H9 (cell line): ENCODE measurements around the gene WDR33. TPM values are rescaled to one million over a fixed set of nuclear protein-coding genes. Genes with fewer than 3 reads are reported as not detected.

Source experiments
- DNase-seq: peaks from one replicate; pipeline ENCODE4 v3.0.0-alpha.2; 2017
- H2AFZ ChIP-seq: one replicate; pipeline ENCODE4 v1.6.1; 2013; ENCODE audit warnings: mild to moderate bottlenecking, low read length, control low read depth, moderate library complexity
- H2AK5ac ChIP-seq: 2 replicates; pipeline ENCODE4 v1.6.1; 2013; ENCODE audit warnings: low read length, control low read depth, mixed read lengths; ENCODE audit not compliant: insufficient read length
- H2BK120ac ChIP-seq: one replicate; pipeline ENCODE4 v1.6.1; 2013; ENCODE audit warnings: low read depth, mild to moderate bottlenecking, low read length, control low read depth, inconsistent platforms; ENCODE audit not compliant: poor library complexity, severe bottlenecking
- H2BK12ac ChIP-seq: 2 replicates; pipeline ENCODE4 v1.6.1; 2013; ENCODE audit warnings: low read length, control low read depth, mixed read lengths, low read depth; ENCODE audit not compliant: insufficient read length
- H2BK15ac ChIP-seq: 2 replicates; pipeline ENCODE4 v1.6.1; 2013; ENCODE audit warnings: low read depth, low read length, control low read depth
- H2BK20ac ChIP-seq: one replicate; pipeline ENCODE4 v1.6.1; 2013; ENCODE audit warnings: low read depth, mild to moderate bottlenecking, low read length, control low read depth, inconsistent platforms; ENCODE audit not compliant: poor library complexity, severe bottlenecking
- H2BK5ac ChIP-seq: 2 replicates; pipeline ENCODE4 v1.6.1; 2013; ENCODE audit warnings: low read length, control low read depth, mixed read lengths; ENCODE audit not compliant: insufficient read length
- H3K14ac ChIP-seq: 2 replicates; pipeline ENCODE4 v1.6.1; 2013; ENCODE audit warnings: low read length, control low read depth; ENCODE audit not compliant: insufficient read depth
- H3K18ac ChIP-seq: 2 replicates; pipeline ENCODE4 v1.6.1; 2013; ENCODE audit warnings: low read depth, mild to moderate bottlenecking, mixed read lengths, low read length, control low read depth; ENCODE audit not compliant: insufficient read length
- H3K23ac ChIP-seq: 2 replicates; pipeline ENCODE4 v1.6.1; 2013; ENCODE audit warnings: low read length, control low read depth, mixed read lengths, low read depth; ENCODE audit not compliant: insufficient read length
- H3K23me2 ChIP-seq: 2 replicates; pipeline ENCODE4 v1.6.1; 2013; ENCODE audit warnings: low read depth, mild to moderate bottlenecking, mixed read lengths, low read length, control low read depth; ENCODE audit not compliant: insufficient read length, poor library complexity, severe bottlenecking
- H3K27ac ChIP-seq: 2 replicates; pipeline ENCODE4 v1.5.1; 2013; ENCODE audit warnings: low read length, control low read depth, mixed read lengths, low read depth; ENCODE audit not compliant: insufficient read length
- H3K27me3 ChIP-seq: 2 replicates; pipeline ENCODE4 v1.6.1; 2013; ENCODE audit warnings: low read length, control low read depth, inconsistent platforms; ENCODE audit not compliant: insufficient read depth
- H3K4ac ChIP-seq: 2 replicates; pipeline ENCODE4 v1.6.1; 2013; ENCODE audit warnings: low read depth, mild to moderate bottlenecking, control low read depth, inconsistent platforms, low read length, moderate library complexity
- H3K4me1 ChIP-seq: 2 replicates; pipeline ENCODE4 v1.6.1; 2013; ENCODE audit warnings: low read length, control low read depth, inconsistent platforms; ENCODE audit not compliant: insufficient read depth
- H3K4me2 ChIP-seq: 2 replicates; pipeline ENCODE4 v1.6.1; 2013; ENCODE audit warnings: low read length, control low read depth, mixed read lengths; ENCODE audit not compliant: insufficient read length, insufficient read depth
- H3K56ac ChIP-seq: 2 replicates; pipeline ENCODE4 v1.6.1; 2013; ENCODE audit warnings: low read depth, mild to moderate bottlenecking, mixed read lengths, low read length, control low read depth; ENCODE audit not compliant: insufficient read length
- H3K79me1 ChIP-seq: 2 replicates; pipeline ENCODE4 v1.6.1; 2013; ENCODE audit warnings: low read depth, mild to moderate bottlenecking, moderate library complexity, low read length, control low read depth, inconsistent platforms; ENCODE audit not compliant: insufficient read depth, poor library complexity, severe bottlenecking
- H3K79me2 ChIP-seq: 2 replicates; pipeline ENCODE4 v1.6.1; 2013; ENCODE audit warnings: low read length, control low read depth, inconsistent platforms; ENCODE audit not compliant: insufficient read depth
- H3K9ac ChIP-seq: 2 replicates; pipeline ENCODE4 v1.6.1; 2013; ENCODE audit warnings: low read length, control low read depth, mixed read lengths; ENCODE audit not compliant: insufficient read length; ENCODE audit errors: extremely low read depth
- H3K9me3 ChIP-seq: one replicate; pipeline ENCODE4 v1.6.1; 2013; ENCODE audit warnings: low read depth, low read length, inconsistent platforms; ENCODE audit not compliant: control insufficient read depth
- H3T11ph ChIP-seq: one replicate; pipeline ENCODE4 v1.6.1; 2013; ENCODE audit warnings: mild to moderate bottlenecking, low read length, control low read depth, inconsistent platforms
- H4K20me1 ChIP-seq: one replicate; pipeline ENCODE4 v1.6.1; 2013; ENCODE audit not compliant: control insufficient read depth, insufficient read length, insufficient read depth
- H4K5ac ChIP-seq: 2 replicates; pipeline ENCODE4 v1.6.1; 2013; ENCODE audit warnings: low read depth, mild to moderate bottlenecking, mixed read lengths, low read length, control low read depth; ENCODE audit not compliant: insufficient read length
- H4K8ac ChIP-seq: replicated peaks from 2 replicates; pipeline ENCODE4 v1.6.1; 2013; ENCODE audit warnings: low read length, control low read depth, mixed read lengths, low read depth; ENCODE audit not compliant: insufficient read length
- H4K91ac ChIP-seq: 2 replicates; pipeline ENCODE4 v1.6.1; 2013; ENCODE audit warnings: low read depth, mild to moderate bottlenecking, moderate library complexity, mixed read lengths, low read length, control low read depth; ENCODE audit not compliant: insufficient read length
- H3K27ac Mint-ChIP-seq, 3 experiments: 2 replicates in 2 of 3; 3 replicates in 1 of 3; pipeline ENCODE4 v1.8.0; 2020 to 2021; ENCODE audit warnings: mixed read lengths in 3 of 3, mild to moderate bottlenecking in 1 of 3, moderate library complexity in 1 of 3
- H3K27me3 Mint-ChIP-seq: 2 replicates; pipeline ENCODE4 v1.8.0; 2021; ENCODE audit warnings: low read depth, mild to moderate bottlenecking, moderate library complexity, mixed read lengths
- H3K36me3 Mint-ChIP-seq, 3 experiments: 2 replicates in 2 of 3; 3 replicates in 1 of 3; pipeline ENCODE4 v1.8.0; 2020 to 2021; ENCODE audit warnings: low read depth in 3 of 3, mixed read lengths in 3 of 3; ENCODE audit not compliant: insufficient read depth in 1 of 3
- H3K4me1 Mint-ChIP-seq, 2 experiments: 2 replicates each; pipeline ENCODE4 v1.8.0; 2020; ENCODE audit warnings: mixed read lengths in 2 of 2
- H3K4me3 Mint-ChIP-seq, 2 experiments: 2 replicates in 1 of 2; 3 replicates in 1 of 2; pipeline ENCODE4 v1.8.0; 2020 to 2021; ENCODE audit warnings: mild to moderate bottlenecking in 2 of 2, mixed read lengths in 2 of 2, moderate library complexity in 1 of 2
- H3K9me3 Mint-ChIP-seq, 2 experiments: 2 replicates in 1 of 2; 3 replicates in 1 of 2; pipeline ENCODE4 v1.8.0; 2020; ENCODE audit warnings: mild to moderate bottlenecking in 2 of 2, mixed read lengths in 2 of 2, moderate library complexity in 1 of 2
- CTCF ChIP-seq: fragments of 200-600 bp; sonication (generic); conservative IDR thresholded peaks from 3 replicates; pipeline ENCODE4 v1.8.0; 2021; ENCODE audit warnings: antibody characterized with exemption, mild to moderate bottlenecking
- WGBS: extraction: QIAGEN DNeasy Blood & Tissue Kit; methylation state at CpG from one replicate; pipeline ENCODE4 v1.1.7; 2013; ENCODE audit warnings: missing lambda C conversion rate, low lambda C conversion rate, mixed read lengths; ENCODE audit not compliant: insufficient read length; ENCODE audit errors: extremely low coverage; 5-methylcytosine and 5-hydroxymethylcytosine counted together
- total RNA-seq: library from RNA; stranded (reverse); gene quantifications from 2 replicates; pipeline ENCODE4 v1.2.1, GENCODE V29; 2021

The WDR33 gene
- total RNA-seq, 1 experiment from 2014 or later, result 86.0 TPM

GRCh38 chr2:127678991-127679390 lies 132.0 kb downstream of the WDR33 start:
- Histone ChIP-seq H2BK120ac (no peak overlapping the region), H4K20me1 (no peaks in the 10 kb centered on the region), H3K9ac (no peak overlapping the region), H3K4me1 (no peaks in the 10 kb centered on the region; the same call in 1 of the 2 replicates), H4K91ac (no peak overlapping the region), H3K27ac (no peak overlapping the region), H3K4ac (no peak overlapping the region), H4K8ac (no peak overlapping the region), H3K4me2 (no peak overlapping the region), H3K14ac (no peak overlapping the region), H3K23ac (no peak overlapping the region), H3K56ac (no peak overlapping the region), H2BK20ac (no peak overlapping the region), H3K23me2 (peaks cover 6% of the 10 kb centered on the region), H3K9me3 (no peaks in the 10 kb centered on the region), H3K79me2 (no peaks in the 10 kb centered on the region), H2AFZ (no peak overlapping the region), H3K18ac (no peak overlapping the region), H2BK12ac (no peak overlapping the region), H2BK5ac (no peak overlapping the region), H3K79me1 (no peaks in the 10 kb centered on the region), H3K27me3 (peaks cover 13% of the 10 kb centered on the region), H3T11ph (no peak overlapping the region), H2AK5ac (no peak overlapping the region), H4K5ac (no peak overlapping the region), H2BK15ac (no peak overlapping the region)
- no peaks in the 10 kb centered on the region; a peak in 1 of 7 replicates for H3K36me3 Mint-ChIP-seq
- no peak overlapping the region for H3K4me3 Mint-ChIP-seq
- H3K9me3 Mint-ChIP-seq, result no peaks in the 10 kb centered on the region
- no peak for TF ChIP-seq CTCF
- H3K27me3 Mint-ChIP-seq, result peaks cover 58% of the 10 kb centered on the region
- H3K27ac Mint-ChIP-seq, result no peak overlapping the region
- DNase-seq, result no peak
- peaks cover 11 to 13% of the 10 kb centered on the region in 2 experiments for H3K4me1 Mint-ChIP-seq
- WGBS, result no CpG with 5 or more reads among the region's 6 CpGs
